SJCRH30 (cell line): ENCODE measurements around the gene DDX18. TPM values are rescaled to one million over a fixed set of nuclear protein-coding genes. Genes with fewer than 3 reads are reported as not detected.
A peak's percentile ranks its signal among the peaks of the same experiment; 100 is the strongest.
"Not testable (repeated sequence)": the region's sequence is repeated elsewhere in the genome, so short reads cannot be mapped to it uniquely, and the experiment has no call there.

Source experiments
- DNase-seq, 2 experiments: peaks; one replicate each; pipeline ENCODE4 v3.0.0-alpha.2; 2015 to 2020
- H3K27ac ChIP-seq: fragments of 250-450 bp; sonication (Bioruptor Pico); 2 replicates; pipeline ENCODE4 v1.5.1; 2020; ENCODE audit warnings: mild to moderate bottlenecking, moderate library complexity
- H3K27me3 ChIP-seq: fragments of 250-450 bp; sonication (Bioruptor Pico); 2 replicates; pipeline ENCODE4 v1.5.1; 2020; ENCODE audit warnings: mild to moderate bottlenecking, moderate library complexity
- H3K36me3 ChIP-seq: fragments of 250-450 bp; sonication (Bioruptor Pico); 2 replicates; pipeline ENCODE4 v1.5.1; 2020; ENCODE audit warnings: mild to moderate bottlenecking, moderate library complexity
- H3K4me1 ChIP-seq: fragments of 250-450 bp; sonication (Bioruptor Pico); 2 replicates; pipeline ENCODE4 v1.5.1; 2020; ENCODE audit warnings: mild to moderate bottlenecking, moderate library complexity
- H3K4me3 ChIP-seq: fragments of 250-450 bp; sonication (Bioruptor Pico); 2 replicates; pipeline ENCODE4 v1.5.1; 2020; ENCODE audit warnings: mild to moderate bottlenecking, moderate library complexity
- H3K9me3 ChIP-seq: fragments of 250-450 bp; sonication (Bioruptor Pico); replicated peaks from 2 replicates; pipeline ENCODE4 v1.5.1; 2020; ENCODE audit warnings: mild to moderate bottlenecking, moderate library complexity
- total RNA-seq: library from RNA; depleted of rRNA; stranded (reverse); fragments of >200 nt; shearing (Covaris generic); gene quantifications from 2 replicates; pipeline ENCODE4 v1.2.3, GENCODE V29; 2014; rRNA removed

The DDX18 gene
- 108 and 124 TPM in 2 replicates for total RNA-seq

GRCh38 chr2:117814417-117815264 lies at the start of gene DDX18:
Gene DDX18 (plus strand): TSS chr2:117814691. CDS start chr2:117814778, 87 bp downstream.
- H3K4me1 ChIP-seq: peaks cover 4% of the 10 kb centered on the region; the same call in 1 of the 2 replicates
- no peaks in the 10 kb centered on the region for H3K27me3 ChIP-seq
- peak; percentile 96 to 99 for DNase-seq
- H3K4me3 ChIP-seq: peak within 1 kb of the TSS; percentile 86
- peaks cover 29% of the 10 kb centered on the region for H3K36me3 ChIP-seq
- H3K9me3 ChIP-seq: no peaks in the 10 kb centered on the region
- peak within 1 kb of the TSS; percentile 73 for H3K27ac ChIP-seq

- Histone ChIP-seq H3K4me3 (no peak overlapping the region), H3K4me1 (no peaks in the 10 kb centered on the region), H3K27ac (no peak overlapping the region), H3K27me3 (0 out of 2 replicates have a peak, but pooled peaks cover 4% of the 10 kb centered on the region), H3K9me3 (no peaks in the 10 kb centered on the region), H3K36me3 (no peaks in the 10 kb centered on the region)
- DNase-seq: no peak
These were observed 43.8 kb upstream of the DDX18 start for GRCh38 chr2:117770730-117771129.

- H3K27me3 ChIP-seq: 0 out of 2 replicates have a peak, but pooled peaks cover 4% of the 10 kb centered on the region
These were observed 42.4 kb upstream of the DDX18 start for GRCh38 chr2:117771969-117772630.

GRCh38 chr2:117774716-117775115 lies 39.8 kb upstream of the DDX18 start:
- Histone ChIP-seq H3K4me1 (no peaks in the 10 kb centered on the region), H3K4me3 (no peak overlapping the region), H3K36me3 (no peaks in the 10 kb centered on the region), H3K9me3 (no peaks in the 10 kb centered on the region), H3K27me3 (0 out of 2 replicates have a peak, but pooled peaks cover 4% of the 10 kb centered on the region), H3K27ac (no peak overlapping the region)
- DNase-seq: no peak

More at GRCh38 chr2:117771969-117772630, 42.4 kb upstream of the DDX18 start:
- Histone ChIP-seq H3K4me1 (no peaks in the 10 kb centered on the region), H3K36me3 (no peaks in the 10 kb centered on the region), H3K4me3 (no peak overlapping the region), H3K9me3 (no peaks in the 10 kb centered on the region), H3K27ac (no peak overlapping the region)
- peak in 1 of 2 experiments; percentile 27 for DNase-seq

GRCh38 chr2:117775703-117776219 lies 38.7 kb upstream of the DDX18 start:
- Histone ChIP-seq H3K36me3 (no peaks in the 10 kb centered on the region), H3K4me1 (no peaks in the 10 kb centered on the region), H3K9me3 (no peaks in the 10 kb centered on the region), H3K27ac (no peak overlapping the region), H3K27me3 (0 out of 2 replicates have a peak, but pooled peaks cover 4% of the 10 kb centered on the region), H3K4me3 (no peak overlapping the region)
- no peak for DNase-seq

GRCh38 chr2:117776888-117777287 lies 37.6 kb upstream of the DDX18 start:
- Histone ChIP-seq H3K9me3 (no peaks in the 10 kb centered on the region), H3K36me3 (no peaks in the 10 kb centered on the region), H3K27me3 (0 out of 2 replicates have a peak, but pooled peaks cover 1% of the 10 kb centered on the region), H3K27ac (no peak overlapping the region), H3K4me3 (no peak overlapping the region), H3K4me1 (no peaks in the 10 kb centered on the region)
- no peak for DNase-seq

GRCh38 chr2:117785740-117786139 lies 28.8 kb upstream of the DDX18 start:
- H3K27me3 ChIP-seq: no peaks in the 10 kb centered on the region
- H3K9me3 ChIP-seq: no peaks in the 10 kb centered on the region
- H3K4me1 ChIP-seq: no peaks in the 10 kb centered on the region
- no peak overlapping the region for H3K4me3 ChIP-seq
- DNase-seq: peak; percentile 53 to 74
- no peaks in the 10 kb centered on the region for H3K36me3 ChIP-seq
- no peak overlapping the region for H3K27ac ChIP-seq

- H3K4me1 ChIP-seq: no peaks in the 10 kb centered on the region
- no peaks in the 10 kb centered on the region for H3K27me3 ChIP-seq
- no peak overlapping the region for H3K4me3 ChIP-seq
- H3K9me3 ChIP-seq: no peaks in the 10 kb centered on the region
- no peak overlapping the region for H3K27ac ChIP-seq
- DNase-seq: no peak
- H3K36me3 ChIP-seq: no peaks in the 10 kb centered on the region
These were observed 28.0 kb upstream of the DDX18 start for GRCh38 chr2:117786520-117786919.

- Histone ChIP-seq H3K9me3 (no peaks in the 10 kb centered on the region), H3K27ac (no peak overlapping the region), H3K4me1 (no peaks in the 10 kb centered on the region), H3K27me3 (no peaks in the 10 kb centered on the region), H3K36me3 (no peaks in the 10 kb centered on the region), H3K4me3 (no peak overlapping the region)
- no peak for DNase-seq
These were observed 25.0 kb upstream of the DDX18 start for GRCh38 chr2:117789505-117789904.

GRCh38 chr2:117794668-117795067 lies 19.8 kb upstream of the DDX18 start:
- Histone ChIP-seq H3K27me3 (no peaks in the 10 kb centered on the region; the same call in 1 of the 2 replicates), H3K27ac (no peak overlapping the region), H3K4me3 (no peak overlapping the region), H3K36me3 (no peaks in the 10 kb centered on the region), H3K9me3 (no peaks in the 10 kb centered on the region), H3K4me1 (no peaks in the 10 kb centered on the region)
- no peak for DNase-seq

- H3K4me1 ChIP-seq: no peaks in the 10 kb centered on the region
- H3K4me3 ChIP-seq: no peak overlapping the region
- peaks cover 3% of the 10 kb centered on the region; the same call in 1 of the 2 replicates for H3K27me3 ChIP-seq
- no peak for DNase-seq
- no peaks in the 10 kb centered on the region for H3K9me3 ChIP-seq
- no peak overlapping the region for H3K27ac ChIP-seq
- no peaks in the 10 kb centered on the region for H3K36me3 ChIP-seq
These were observed 12.7 kb upstream of the DDX18 start for GRCh38 chr2:117801826-117802225.

GRCh38 chr2:117803644-117804325 lies 10.7 kb upstream of the DDX18 start:
- DNase-seq, H3K27me3 ChIP-seq, H3K9me3 ChIP-seq, H3K36me3 ChIP-seq, H3K27ac ChIP-seq, H3K4me3 ChIP-seq, H3K4me1 ChIP-seq: not testable (repeated sequence)

- H3K9me3 ChIP-seq: no peaks in the 10 kb centered on the region
- no peaks in the 10 kb centered on the region for H3K27me3 ChIP-seq
- DNase-seq: no peak
- peaks cover 4% of the 10 kb centered on the region; the same call in 1 of the 2 replicates for H3K4me1 ChIP-seq
- peaks cover 13% of the 10 kb centered on the region for H3K36me3 ChIP-seq
- H3K4me3 ChIP-seq: no peak overlapping the region
- no peak overlapping the region for H3K27ac ChIP-seq
These were observed 2.0 kb upstream of the DDX18 start for GRCh38 chr2:117812443-117812842.

GRCh38 chr2:117815946-117816345 lies 1.5 kb downstream of the DDX18 start:
- no peak for DNase-seq
- H3K36me3 ChIP-seq: peaks cover 41% of the 10 kb centered on the region
- H3K4me1 ChIP-seq: peaks cover 4% of the 10 kb centered on the region; the same call in 1 of the 2 replicates
- H3K27me3 ChIP-seq: no peaks in the 10 kb centered on the region
- no peak overlapping the region for H3K4me3 ChIP-seq
- no peak overlapping the region for H3K27ac ChIP-seq
- H3K9me3 ChIP-seq: no peaks in the 10 kb centered on the region
